ENCODE results near the gene ANO9. TPM values are rescaled to one million over a fixed set of nuclear protein-coding genes. Genes with fewer than 3 reads are reported as not detected.
A peak's percentile ranks its signal among the peaks of the same experiment; 100 is the strongest.
"Not testable (repeated sequence)": the region's sequence is repeated elsewhere in the genome, so short reads cannot be mapped to it uniquely, and the experiment has no call there.

ANO9 gene
- total RNA-seq, 2 donors from 2014 or later = 8.4 to 9.1 TPM

- Histone ChIP-seq H3K27ac (peak overlapping the region in 1 of 2 donors; percentile 83), H3K27me3 (replicated peaks; ENCODE audit: insufficient read depth) (no peaks in the 10 kb centered on the region), H3K4me3 (peak overlapping the region in 1 of 2 donors; percentile 67), H3K4me1 (replicated peaks) (peaks cover 8% of the 10 kb centered on the region), H3K9me3 (no peaks in the 10 kb centered on the region), H3K36me3 (no peaks in the 10 kb centered on the region)
- intact Hi-C loops (cut with DNase I) = no loop called here
- WGBS = 76% methylated on average over 5 of the region's 5 CpGs
- DNase-seq (ENCODE audit: low spot score) = no peak
- TF ChIP-seq POLR2AphosphoS5 (IDR thresholded peaks at IDR 0.05) (no peak), CTCF (IDR thresholded peaks at IDR 0.05) (no peak), POLR2A (IDR thresholded peaks at IDR 0.05) (no peak)
Observed at GRCh38 chr11:415640-416041, 26.2 kb downstream of the ANO9 start.

DNA sequence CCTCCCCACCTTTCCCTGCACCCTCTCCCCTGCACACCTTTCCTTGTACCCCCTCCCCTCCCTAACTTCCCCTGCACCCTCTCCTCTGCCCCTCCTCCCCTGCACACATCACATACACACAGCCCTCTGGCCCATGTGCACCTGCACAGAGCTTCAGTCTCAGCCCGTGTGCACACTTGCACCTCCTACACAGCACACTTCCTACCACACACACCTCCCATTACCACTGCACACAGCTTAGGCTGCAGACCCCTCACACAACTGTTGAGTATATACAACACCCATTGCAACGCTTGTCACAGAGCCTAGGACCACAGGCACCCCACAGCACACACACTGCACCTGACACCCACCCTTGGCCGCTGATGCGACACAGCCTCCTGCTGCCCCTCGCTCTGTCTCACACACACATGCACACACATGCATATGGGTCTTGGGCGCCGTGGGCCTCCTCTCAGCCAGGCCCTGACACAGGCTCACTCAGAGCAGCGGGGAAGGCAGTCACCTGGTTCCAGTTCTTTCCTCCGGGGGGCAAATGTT lies 27.4 kb downstream of the ANO9 start:
- Histone ChIP-seq H3K4me1 (replicated peaks) (peaks cover 8% of the 10 kb centered on the region), H3K36me3 (no peaks in the 10 kb centered on the region), H3K9me3 (no peaks in the 10 kb centered on the region), H3K4me3 (peak overlapping the region in 1 of 2 donors; percentile 7), H3K27ac (no peak overlapping the region), H3K27me3 (replicated peaks; ENCODE audit: insufficient read depth) (no peaks in the 10 kb centered on the region)
- intact Hi-C loops (cut with DNase I) = no loop called here
- DNase-seq (ENCODE audit: low spot score) = no peak
- TF ChIP-seq CTCF (IDR thresholded peaks at IDR 0.05) (no peak), POLR2A (IDR thresholded peaks at IDR 0.05) (no peak), POLR2AphosphoS5 (IDR thresholded peaks at IDR 0.05) (no peak)
- WGBS = 70% methylated on average over 9 of the region's 9 CpGs

DNA sequence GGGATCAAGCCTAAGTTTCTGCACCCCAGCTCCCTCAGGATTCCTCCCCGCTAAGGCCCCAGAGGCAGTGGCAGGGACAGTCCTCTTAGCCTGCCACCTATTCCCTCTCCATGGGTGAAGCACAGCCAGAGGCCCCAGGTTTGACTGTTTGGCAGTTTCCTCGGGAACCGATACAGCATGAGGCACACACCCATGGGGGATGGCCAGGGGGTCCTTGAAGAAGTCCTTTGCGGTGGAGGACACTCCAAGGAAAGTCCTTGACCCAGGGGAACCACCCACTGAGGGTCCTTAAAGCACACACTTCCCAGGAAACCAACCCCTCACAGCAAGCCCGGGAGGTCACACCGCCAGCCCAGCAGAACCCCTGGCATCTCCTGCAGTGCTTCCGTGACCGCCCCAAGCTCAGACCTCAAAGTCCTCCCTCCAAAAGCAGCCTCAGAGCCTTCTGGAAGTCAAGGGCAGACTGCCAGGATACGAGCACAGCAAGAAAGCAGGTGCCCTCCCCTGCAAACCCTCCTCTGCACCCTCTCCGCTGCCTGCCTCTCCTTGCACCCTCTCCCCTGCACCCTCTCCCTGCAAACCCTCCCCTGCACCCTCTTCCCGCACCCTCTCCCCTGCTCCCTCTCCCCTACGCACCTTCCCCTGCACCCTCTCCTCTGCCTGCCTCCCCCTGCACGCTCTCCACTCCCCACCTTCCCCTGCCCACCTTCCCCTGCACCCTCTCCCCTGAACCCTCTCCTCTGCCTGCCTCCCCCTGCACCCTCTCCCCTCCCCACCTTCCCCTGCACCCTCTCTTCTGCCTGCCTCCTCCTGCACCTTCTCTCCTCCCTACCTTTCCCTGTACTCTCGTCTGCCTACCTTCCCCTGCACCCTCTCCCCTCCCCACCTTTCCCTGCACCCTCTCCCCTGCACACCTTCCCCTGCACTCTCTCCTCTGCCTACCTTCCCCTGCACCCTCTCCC lies 28.4 kb downstream of the ANO9 start:
- Histone ChIP-seq H3K27me3 (replicated peaks; ENCODE audit: insufficient read depth) (no peaks in the 10 kb centered on the region), H3K36me3 (no peaks in the 10 kb centered on the region), H3K4me3 (no peak overlapping the region), H3K9me3 (no peaks in the 10 kb centered on the region), H3K27ac (no peak overlapping the region), H3K4me1 (replicated peaks) (peaks cover 8% of the 10 kb centered on the region)
- intact Hi-C loops (cut with DNase I) = no loop called here
- no peak for DNase-seq (ENCODE audit: low spot score)
- 56% methylated on average over 14 of the region's 14 CpGs for WGBS
- TF ChIP-seq CTCF (IDR thresholded peaks at IDR 0.05) = no peak

GRCh38 chr11:412641-413119 lies 29.1 kb downstream of the ANO9 start:
- no peak overlapping the region for H3K4me3 ChIP-seq
- intact Hi-C loops (cut with DNase I) = no loop called here
- H3K9me3 ChIP-seq = no peaks in the 10 kb centered on the region
- 87% methylated on average over 13 of the region's 15 CpGs for WGBS
- H3K36me3 ChIP-seq = no peaks in the 10 kb centered on the region
- no peak for TF ChIP-seq POLR2AphosphoS5 (IDR thresholded peaks at IDR 0.05)
- no peak for TF ChIP-seq CTCF (IDR thresholded peaks at IDR 0.05)
- no peak for TF ChIP-seq POLR2A (IDR thresholded peaks at IDR 0.05)
- H3K27ac ChIP-seq = no peak overlapping the region
- H3K27me3 ChIP-seq (replicated peaks; ENCODE audit: insufficient read depth) = no peaks in the 10 kb centered on the region
- no peak for DNase-seq (ENCODE audit: low spot score)
- H3K4me1 ChIP-seq (replicated peaks) = peaks cover 8% of the 10 kb centered on the region

- H3K27ac ChIP-seq; DNase-seq (ENCODE audit: low spot score); H3K9me3 ChIP-seq; H3K36me3 ChIP-seq; H3K4me3 ChIP-seq; intact Hi-C loops (cut with DNase I); H3K27me3 ChIP-seq (replicated peaks; ENCODE audit: insufficient read depth): not testable (repeated sequence)
- WGBS = 78% methylated on average over 5 of the region's 11 CpGs
- H3K4me1 ChIP-seq (replicated peaks) = peaks cover 11% of the 10 kb centered on the region
Observed at GRCh38 chr11:411520-411919, 30.3 kb downstream of the ANO9 start.

- DNase-seq (ENCODE audit: low spot score); H3K27ac ChIP-seq; H3K4me3 ChIP-seq; H3K36me3 ChIP-seq; intact Hi-C loops (cut with DNase I); H3K9me3 ChIP-seq; H3K27me3 ChIP-seq (replicated peaks; ENCODE audit: insufficient read depth): not testable (repeated sequence)
- WGBS = 70% methylated on average over 2 of the region's 13 CpGs
- H3K4me1 ChIP-seq (replicated peaks) = peaks cover 13% of the 10 kb centered on the region
Observed at GRCh38 chr11:410711-411110, 31.1 kb downstream of the ANO9 start.
